DND-41 (cell line): ENCODE results near the gene CDC25A.
"Not testable (repeated sequence)": the region's sequence is repeated elsewhere in the genome, so short reads cannot be mapped to it uniquely, and the experiment has no call there.

Experiments used
- ATAC-seq: fragments of 200-7000 bp; cut with Tn5 transposase; 3 replicates; pipeline ENCODE4 v1.9.1; 2021; ENCODE audit warnings: low read depth; ENCODE audit not compliant: insufficient read depth
- DNase-seq: peaks from one replicate; pipeline ENCODE4 v3.0.0-alpha.2; 2020
- H2AFZ ChIP-seq: 2 replicates; pipeline ENCODE4 v1.6.0; 2012; ENCODE audit warnings: low read depth, low read length
- H3K27ac ChIP-seq: 2 replicates; pipeline ENCODE4 v1.5.1; 2012; ENCODE audit warnings: low read length, inconsistent platforms
- H3K27me3 ChIP-seq: fragments of 200-600 bp; sonication (generic); 2 replicates; pipeline ENCODE4 v1.6.0; 2012; ENCODE audit warnings: low read length, mild to moderate bottlenecking, inconsistent platforms; ENCODE audit not compliant: insufficient read depth, poor library complexity
- H3K36me3 ChIP-seq: 2 replicates; pipeline ENCODE4 v1.5.1; 2012; ENCODE audit warnings: low read length, inconsistent platforms; ENCODE audit not compliant: insufficient read depth
- H3K4me1 ChIP-seq: 2 replicates; pipeline ENCODE4 v1.5.1; 2012; ENCODE audit warnings: mild to moderate bottlenecking, low read length; ENCODE audit not compliant: insufficient read depth
- H3K4me2 ChIP-seq: 2 replicates; pipeline ENCODE4 v1.6.0; 2012; ENCODE audit warnings: mild to moderate bottlenecking, moderate library complexity, low read length, inconsistent platforms; ENCODE audit not compliant: insufficient read depth
- H3K4me3 ChIP-seq, 2 experiments: fragments of 200-600 bp in 1 of 2; shearing (Covaris generic) in 1 of 2; 2 replicates each; pipeline ENCODE4 v1.5.1; 2012 to 2016; ENCODE audit warnings: inconsistent platforms in 2 of 2, low read length in 2 of 2, mild to moderate bottlenecking in 2 of 2, low read depth in 1 of 2, moderate library complexity in 1 of 2
- H3K79me2 ChIP-seq: 2 replicates; pipeline ENCODE4 v1.6.0; 2012; ENCODE audit warnings: low read length, inconsistent platforms; ENCODE audit not compliant: insufficient read depth
- H3K9ac ChIP-seq: 2 replicates; pipeline ENCODE4 v1.6.0; 2012; ENCODE audit warnings: low read depth, mild to moderate bottlenecking, inconsistent platforms, low read length, moderate library complexity
- H3K9me3 ChIP-seq: 2 replicates; pipeline ENCODE4 v1.5.1; 2012; ENCODE audit warnings: low read length, moderate library complexity, mild to moderate bottlenecking, inconsistent platforms; ENCODE audit not compliant: insufficient read depth, severe bottlenecking
- H4K20me1 ChIP-seq: 2 replicates; pipeline ENCODE4 v1.6.0; 2012; ENCODE audit warnings: low read length; ENCODE audit not compliant: insufficient read depth
- EZH2 ChIP-seq: IDR thresholded peaks from 3 replicates; pipeline ENCODE4 v1.6.1; 2012; ENCODE audit warnings: borderline replicate concordance, low read depth, mild to moderate bottlenecking, moderate library complexity, low read length, inconsistent platforms; ENCODE audit not compliant: severe bottlenecking
- TF ChIP-seq, protein P1 (sequence below): IDR thresholded peaks from 2 replicates; pipeline ENCODE4 v1.5.1; 2012; ENCODE audit warnings: borderline replicate concordance, low read length, moderate library complexity, mild to moderate bottlenecking; ENCODE audit not compliant: poor library complexity, severe bottlenecking; ENCODE audit errors: extremely low read depth

The CDC25A gene

DNA sequence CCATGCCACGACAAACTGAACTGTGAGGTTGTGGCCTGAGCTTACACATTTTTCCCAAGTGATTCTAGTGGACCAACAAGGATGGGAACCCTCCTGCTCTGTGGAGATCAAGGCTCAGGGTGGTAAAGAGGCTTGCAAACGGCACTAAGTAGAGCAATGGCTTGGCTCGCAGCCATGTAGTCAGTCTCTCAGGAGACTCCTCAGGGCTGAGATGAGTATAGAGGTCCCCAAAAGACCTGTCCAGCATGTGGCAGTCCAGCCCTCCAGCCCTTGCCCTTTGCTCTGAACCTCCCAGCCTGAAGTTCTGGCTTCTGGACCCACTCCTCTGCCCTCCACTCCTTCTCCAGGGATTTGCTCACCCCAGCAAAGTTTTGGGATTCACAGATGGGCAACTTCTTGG, 26.8 kb upstream of the CDC25A start:
- Histone ChIP-seq H3K27ac (no peak overlapping the region), H3K9ac (no peak overlapping the region), H3K36me3 (no peaks in the 10 kb centered on the region), H3K4me2 (no peak overlapping the region), H3K9me3 (no peaks in the 10 kb centered on the region), H3K27me3 (peaks cover 13% of the 10 kb centered on the region), H4K20me1 (no peaks in the 10 kb centered on the region; the same call in 1 of the 2 replicates), H3K4me1 (no peaks in the 10 kb centered on the region), H3K79me2 (no peaks in the 10 kb centered on the region), H2AFZ (no peak overlapping the region), H3K4me3 (no peak overlapping the region)
- ATAC-seq (no peak), DNase-seq (no peak)
- no peak for TF ChIP-seq EZH2
- TF ChIP-seq, protein P1, sequence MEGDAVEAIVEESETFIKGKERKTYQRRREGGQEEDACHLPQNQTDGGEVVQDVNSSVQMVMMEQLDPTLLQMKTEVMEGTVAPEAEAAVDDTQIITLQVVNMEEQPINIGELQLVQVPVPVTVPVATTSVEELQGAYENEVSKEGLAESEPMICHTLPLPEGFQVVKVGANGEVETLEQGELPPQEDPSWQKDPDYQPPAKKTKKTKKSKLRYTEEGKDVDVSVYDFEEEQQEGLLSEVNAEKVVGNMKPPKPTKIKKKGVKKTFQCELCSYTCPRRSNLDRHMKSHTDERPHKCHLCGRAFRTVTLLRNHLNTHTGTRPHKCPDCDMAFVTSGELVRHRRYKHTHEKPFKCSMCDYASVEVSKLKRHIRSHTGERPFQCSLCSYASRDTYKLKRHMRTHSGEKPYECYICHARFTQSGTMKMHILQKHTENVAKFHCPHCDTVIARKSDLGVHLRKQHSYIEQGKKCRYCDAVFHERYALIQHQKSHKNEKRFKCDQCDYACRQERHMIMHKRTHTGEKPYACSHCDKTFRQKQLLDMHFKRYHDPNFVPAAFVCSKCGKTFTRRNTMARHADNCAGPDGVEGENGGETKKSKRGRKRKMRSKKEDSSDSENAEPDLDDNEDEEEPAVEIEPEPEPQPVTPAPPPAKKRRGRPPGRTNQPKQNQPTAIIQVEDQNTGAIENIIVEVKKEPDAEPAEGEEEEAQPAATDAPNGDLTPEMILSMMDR, result no peak

DNA sequence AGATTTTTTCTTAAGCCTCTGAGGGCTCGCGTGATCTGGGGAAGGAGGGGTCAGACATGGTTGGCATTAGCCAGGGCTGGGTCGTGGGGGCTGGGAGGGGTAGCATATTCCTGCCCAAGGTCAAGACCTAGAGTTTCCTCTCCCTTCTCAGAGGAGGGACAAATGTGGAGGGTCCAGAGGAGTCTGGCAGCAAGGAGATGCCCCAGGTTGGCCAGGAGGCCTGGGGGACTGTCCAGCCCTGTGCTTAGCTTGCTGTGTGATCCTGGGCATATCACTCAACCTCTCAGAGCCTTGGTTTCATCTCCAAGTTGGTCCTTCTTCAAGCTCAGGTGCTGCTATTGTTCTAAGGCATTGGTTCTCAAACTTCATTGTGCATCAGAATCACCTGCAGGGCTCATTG, 26.0 kb upstream of the CDC25A start:
- Histone ChIP-seq H3K9ac (no peak overlapping the region), H4K20me1 (no peaks in the 10 kb centered on the region; the same call in 1 of the 2 replicates), H3K9me3 (no peaks in the 10 kb centered on the region), H3K4me1 (no peaks in the 10 kb centered on the region), H3K4me3 (no peak overlapping the region), H3K36me3 (no peaks in the 10 kb centered on the region), H3K27me3 (peaks cover 13% of the 10 kb centered on the region), H3K4me2 (no peak overlapping the region), H3K79me2 (no peaks in the 10 kb centered on the region), H3K27ac (no peak overlapping the region), H2AFZ (no peak overlapping the region)
- ATAC-seq, result no peak
- no peak for DNase-seq
- TF ChIP-seq, protein P1, result no peak
- no peak for TF ChIP-seq EZH2

DNA sequence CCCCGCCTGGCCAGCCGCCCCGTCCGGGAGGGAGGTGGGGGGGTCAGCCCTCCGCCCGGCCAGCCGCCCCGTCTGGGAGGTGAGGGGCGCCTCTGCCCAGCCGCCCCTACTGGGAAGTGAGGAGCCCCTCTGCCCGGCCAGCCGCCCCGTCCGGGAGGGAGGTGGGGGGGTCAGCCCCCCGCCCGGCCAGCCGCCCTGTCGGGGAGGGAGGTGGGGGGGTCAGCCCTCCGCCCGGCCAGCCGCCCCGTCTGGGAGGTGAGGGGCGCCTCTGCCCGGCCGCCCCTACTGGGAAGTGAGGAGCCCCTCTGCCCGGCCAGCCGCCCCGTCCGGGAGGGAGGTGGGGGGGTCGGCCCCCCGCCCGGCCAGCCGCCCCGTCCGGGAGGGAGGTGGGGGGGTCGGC, 23.6 kb upstream of the CDC25A start:
- H2AFZ ChIP-seq, H3K4me2 ChIP-seq, H3K9ac ChIP-seq, H3K9me3 ChIP-seq, ATAC-seq, H3K4me3 ChIP-seq, H3K27me3 ChIP-seq, DNase-seq, H3K79me2 ChIP-seq, H3K36me3 ChIP-seq, H3K4me1 ChIP-seq, H4K20me1 ChIP-seq, H3K27ac ChIP-seq: not testable (repeated sequence)

DNA sequence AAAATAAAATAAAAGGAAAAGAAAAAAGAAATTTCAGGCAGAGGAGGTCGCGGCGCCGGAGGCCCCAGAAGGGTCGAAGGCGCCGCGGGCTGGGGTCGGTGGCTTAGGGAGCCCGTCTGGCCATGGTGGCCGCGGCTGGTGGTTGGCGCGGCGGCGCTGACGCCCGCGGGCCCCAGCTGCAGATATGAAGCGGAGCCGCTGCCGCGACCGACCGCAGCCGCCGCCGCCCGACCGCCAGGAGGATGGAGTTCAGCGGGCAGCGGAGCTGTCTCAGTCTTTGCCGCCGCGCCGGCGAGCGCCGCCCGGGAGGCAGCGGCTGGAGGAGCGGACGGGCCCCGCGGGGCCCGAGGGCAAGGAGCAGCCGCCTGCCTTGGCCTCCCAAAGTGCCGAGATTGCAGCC, 22.3 kb upstream of the CDC25A start:
- H3K4me2 ChIP-seq, H4K20me1 ChIP-seq, H3K9ac ChIP-seq: not testable (repeated sequence)

DNA sequence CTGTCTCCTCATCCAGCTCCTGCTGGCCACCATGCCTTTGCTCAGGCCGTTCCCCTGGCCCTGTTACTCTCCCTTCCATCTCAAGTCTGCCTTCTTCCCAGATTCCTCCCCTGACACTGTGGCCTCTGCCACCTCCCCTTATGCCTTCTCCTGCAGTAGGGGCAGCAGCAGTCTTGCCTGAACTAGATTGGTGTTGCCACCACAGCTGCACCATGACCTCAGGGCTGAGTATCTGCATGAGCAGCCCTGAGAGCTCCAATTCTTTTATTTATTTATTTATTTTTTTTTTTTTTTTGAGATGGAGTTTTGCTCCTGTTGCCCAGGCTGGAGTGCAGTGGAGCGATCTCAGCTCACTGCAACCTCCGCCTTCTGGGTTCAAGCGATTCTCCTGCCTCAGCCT, 21.2 kb upstream of the CDC25A start:
- Histone ChIP-seq H2AFZ (no peak overlapping the region), H3K27me3 (no peaks in the 10 kb centered on the region), H4K20me1 (no peaks in the 10 kb centered on the region), H3K27ac (no peak overlapping the region), H3K4me2 (no peak overlapping the region), H3K79me2 (no peaks in the 10 kb centered on the region), H3K36me3 (no peaks in the 10 kb centered on the region), H3K4me3 (no peak overlapping the region), H3K4me1 (no peaks in the 10 kb centered on the region), H3K9ac (no peak overlapping the region), H3K9me3 (no peaks in the 10 kb centered on the region)
- DNase-seq (no peak), ATAC-seq (no peak)
- TF ChIP-seq, protein P1, result no peak
- TF ChIP-seq EZH2, result no peak

More for the DNA sequence above, 22.3 kb upstream of the CDC25A start:
- H3K4me1 ChIP-seq, DNase-seq, H3K27ac ChIP-seq, H3K36me3 ChIP-seq, H2AFZ ChIP-seq, H3K9me3 ChIP-seq, ATAC-seq, H3K79me2 ChIP-seq, H3K27me3 ChIP-seq, H3K4me3 ChIP-seq: not testable (repeated sequence)
